ENCODE results near the gene CUZD1.

- TF ChIP-seq, protein P1, sequence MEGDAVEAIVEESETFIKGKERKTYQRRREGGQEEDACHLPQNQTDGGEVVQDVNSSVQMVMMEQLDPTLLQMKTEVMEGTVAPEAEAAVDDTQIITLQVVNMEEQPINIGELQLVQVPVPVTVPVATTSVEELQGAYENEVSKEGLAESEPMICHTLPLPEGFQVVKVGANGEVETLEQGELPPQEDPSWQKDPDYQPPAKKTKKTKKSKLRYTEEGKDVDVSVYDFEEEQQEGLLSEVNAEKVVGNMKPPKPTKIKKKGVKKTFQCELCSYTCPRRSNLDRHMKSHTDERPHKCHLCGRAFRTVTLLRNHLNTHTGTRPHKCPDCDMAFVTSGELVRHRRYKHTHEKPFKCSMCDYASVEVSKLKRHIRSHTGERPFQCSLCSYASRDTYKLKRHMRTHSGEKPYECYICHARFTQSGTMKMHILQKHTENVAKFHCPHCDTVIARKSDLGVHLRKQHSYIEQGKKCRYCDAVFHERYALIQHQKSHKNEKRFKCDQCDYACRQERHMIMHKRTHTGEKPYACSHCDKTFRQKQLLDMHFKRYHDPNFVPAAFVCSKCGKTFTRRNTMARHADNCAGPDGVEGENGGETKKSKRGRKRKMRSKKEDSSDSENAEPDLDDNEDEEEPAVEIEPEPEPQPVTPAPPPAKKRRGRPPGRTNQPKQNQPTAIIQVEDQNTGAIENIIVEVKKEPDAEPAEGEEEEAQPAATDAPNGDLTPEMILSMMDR (IDR thresholded peaks at IDR 0.05; ENCODE audit: insufficient read depth, low read depth, low read length), result no peak
- TF ChIP-seq EZH2 (IDR thresholded peaks at IDR 0.05; ENCODE audit: insufficient read depth, low read length), result no peak
Observed at GRCh38 chr10:122859527-122859926, 13.9 kb upstream of the CUZD1 start.
